ENCODE data around the gene SYNPO2.
"Not testable (repeated sequence)": the region's sequence is repeated elsewhere in the genome, so short reads cannot be mapped to it uniquely, and the experiment has no call there.

SYNPO2 gene

GRCh38 chr4:118976193-118976560, 87.5 kb downstream of the SYNPO2 start:
- DNase-seq = not testable (repeated sequence)

GRCh38 chr4:118977100-118977499, 88.4 kb downstream of the SYNPO2 start:
- not testable (repeated sequence) for DNase-seq

DNA sequence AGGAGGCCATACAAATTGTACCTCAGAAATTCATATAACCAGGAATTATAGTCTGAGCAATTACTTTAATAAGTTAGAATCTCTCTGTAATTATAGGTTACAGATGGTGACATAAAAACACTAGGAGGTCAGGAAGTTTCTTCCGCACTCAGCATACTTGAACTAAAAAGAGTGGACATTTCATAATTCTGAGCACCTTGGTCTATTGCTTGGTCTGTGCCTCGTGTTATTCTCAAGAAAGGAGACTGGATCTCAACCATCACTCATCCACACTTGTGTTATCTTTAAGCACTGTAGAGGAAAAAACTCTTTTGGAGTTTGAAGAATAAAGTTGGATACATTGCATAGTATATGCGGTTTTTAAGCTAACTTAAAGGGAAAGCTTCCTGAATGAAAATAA, 91.1 kb downstream of the SYNPO2 start:
- DNase-seq = no peak

- DNase-seq = no peak
These were observed 92.7 kb downstream of the SYNPO2 start for GRCh38 chr4:118981171-118981838.

DNA sequence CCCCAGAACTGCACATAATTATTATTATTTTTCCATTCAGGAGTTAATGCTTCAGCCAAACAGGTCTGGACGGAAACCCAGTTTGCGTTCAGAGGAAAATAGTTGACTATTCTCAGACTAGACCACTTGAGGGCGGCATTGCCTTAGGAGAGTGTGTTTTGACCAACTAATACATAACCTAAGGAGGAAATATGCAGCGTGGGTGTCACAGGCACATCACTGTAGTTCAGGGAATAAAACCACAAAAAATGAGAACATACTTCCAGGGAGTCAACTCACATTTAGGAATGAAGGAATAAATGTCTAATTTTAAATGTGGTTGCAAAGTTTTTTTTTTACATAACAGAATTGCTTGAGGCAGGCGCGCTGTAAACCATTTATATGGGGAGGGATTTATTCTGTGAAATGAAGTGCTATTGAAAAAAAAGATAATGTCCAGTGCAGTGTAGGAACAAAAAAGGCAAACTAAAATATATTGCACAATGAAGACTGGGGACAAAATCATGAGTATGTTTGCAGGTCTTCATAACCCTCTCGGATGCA, 93.3 kb downstream of the SYNPO2 start:
- peak; percentile 23 for DNase-seq

DNA sequence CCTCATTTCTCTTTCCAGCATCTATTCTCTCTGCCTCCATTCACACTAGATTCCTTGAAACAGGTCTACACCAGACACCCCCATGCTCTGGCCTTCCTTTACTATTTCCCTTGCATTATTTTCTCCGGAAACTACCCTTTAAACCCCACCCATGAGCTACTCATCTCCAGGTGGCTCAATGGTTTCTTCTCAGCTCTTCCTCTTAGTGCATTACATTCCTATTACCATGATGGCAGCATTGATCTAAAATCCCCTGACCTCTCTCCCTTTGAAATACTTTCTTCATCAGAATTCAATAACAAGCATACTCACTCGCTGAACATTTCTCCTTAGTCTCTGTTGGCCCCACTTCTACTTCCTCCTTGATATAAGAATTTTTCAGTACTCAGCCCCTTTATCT, 94.6 kb downstream of the SYNPO2 start:
- no peak for DNase-seq

DNA sequence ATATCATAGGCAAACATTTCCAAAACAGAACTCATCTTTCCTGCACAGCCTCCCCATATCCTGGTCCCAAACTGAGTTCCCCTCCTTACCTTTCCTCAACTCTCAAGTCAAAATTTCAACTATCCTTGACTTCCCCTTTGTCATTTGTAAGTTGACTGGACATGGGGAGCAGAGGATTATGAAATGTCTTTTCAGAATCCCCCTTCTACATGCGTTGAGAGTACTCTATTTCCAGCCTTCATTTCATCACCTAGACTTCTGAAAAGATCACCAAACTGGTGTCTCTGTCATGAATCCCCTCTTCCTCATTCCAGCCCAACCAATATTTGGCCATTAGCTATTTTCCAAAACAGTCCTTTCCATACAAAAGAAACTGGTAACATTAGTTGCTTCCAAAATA, 95.2 kb downstream of the SYNPO2 start:
- no peak for DNase-seq

DNA sequence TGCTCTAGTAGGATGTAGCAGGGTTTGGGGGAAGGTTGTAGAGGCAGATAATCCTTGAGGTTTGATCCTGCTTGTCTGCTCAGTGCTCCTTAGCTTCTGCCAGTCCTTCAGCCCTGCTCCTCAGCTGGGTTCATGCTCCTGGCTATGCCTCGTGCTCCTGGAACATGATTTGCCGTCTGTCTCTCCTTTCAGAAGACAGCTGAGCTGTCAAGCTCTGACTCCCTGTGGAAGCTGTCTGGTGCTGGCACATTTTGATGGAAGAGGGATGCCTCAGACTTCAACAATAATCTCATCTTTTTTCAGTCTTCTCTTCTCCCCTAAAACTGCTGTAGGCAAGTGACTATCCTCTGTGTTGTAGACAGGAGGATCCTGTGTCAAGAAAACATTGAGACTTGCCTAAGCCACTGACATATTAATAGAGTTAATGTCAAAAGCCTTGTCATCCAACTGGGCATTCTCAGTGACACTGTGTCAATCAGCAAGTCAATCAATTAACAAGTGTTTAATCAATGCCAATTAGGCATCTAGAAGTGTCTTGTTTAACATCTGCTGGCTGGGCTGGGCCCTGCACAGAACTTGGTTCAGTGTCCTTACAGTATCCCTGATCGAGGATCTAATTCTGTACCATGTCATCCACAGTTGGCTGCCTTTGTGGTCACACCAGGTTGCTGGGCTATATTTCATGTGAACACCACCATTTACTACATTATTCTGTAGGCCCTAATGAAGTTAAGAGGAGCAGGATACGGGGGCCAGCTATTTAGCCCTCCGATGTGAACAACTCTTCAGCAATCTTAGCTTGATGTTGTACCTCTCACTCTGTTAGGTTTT, 96.7 kb downstream of the SYNPO2 start:
- DNase-seq = no peak

DNA sequence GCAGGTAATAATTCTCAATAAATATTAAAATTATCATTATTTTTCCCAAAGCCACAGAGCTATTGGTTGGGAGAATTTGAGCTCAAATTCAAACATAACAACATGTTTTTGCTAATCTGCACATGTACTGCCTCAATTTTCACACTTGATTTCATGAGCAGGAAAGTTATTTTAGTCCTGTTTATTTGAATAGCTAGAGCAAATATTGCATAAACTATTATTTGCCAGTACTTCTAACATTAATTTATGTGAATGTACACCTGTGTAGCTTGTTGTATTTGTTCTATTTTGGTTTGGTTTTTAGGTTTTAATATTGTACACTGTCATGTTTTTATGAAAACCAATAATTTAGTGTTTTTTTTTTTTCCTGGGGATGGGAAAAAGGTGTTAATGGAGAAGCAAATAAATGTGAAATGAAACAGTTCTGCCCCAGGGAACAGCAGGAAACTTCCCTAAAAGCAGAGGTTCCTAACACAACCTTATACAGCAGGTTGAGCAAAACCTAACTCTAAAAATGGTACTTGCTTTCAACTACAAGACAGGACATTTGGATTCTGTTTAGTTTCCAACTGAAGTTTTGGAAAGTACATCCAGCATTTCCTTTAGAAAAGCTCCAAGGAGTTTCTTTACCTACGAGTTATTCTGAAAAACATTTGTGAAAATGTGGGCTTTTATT, 99.4 kb downstream of the SYNPO2 start:
- no peak for DNase-seq

DNA sequence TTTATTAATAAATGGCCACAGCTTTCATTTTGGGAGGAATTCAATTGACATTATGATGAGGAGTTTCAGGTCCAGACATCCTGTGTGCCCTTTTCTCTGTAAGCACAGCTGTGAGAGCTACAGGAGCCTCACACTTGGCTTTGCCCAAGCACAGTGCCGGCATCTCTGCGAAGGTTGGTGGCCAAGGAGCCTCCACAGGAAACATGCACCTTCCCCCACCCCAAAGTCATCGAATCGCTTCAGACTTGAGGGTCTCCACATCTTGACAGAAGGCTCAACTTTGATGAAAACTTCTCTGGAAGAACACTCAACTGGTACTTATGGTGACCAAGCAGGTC, 100.0 kb downstream of the SYNPO2 start:
- no peak for DNase-seq

GRCh38 chr4:118989098-118990080, 100.7 kb downstream of the SYNPO2 start:
- no peak for DNase-seq

- no peak for DNase-seq
These were observed 103.0 kb downstream of the SYNPO2 start for GRCh38 chr4:118991686-118992085.

DNA sequence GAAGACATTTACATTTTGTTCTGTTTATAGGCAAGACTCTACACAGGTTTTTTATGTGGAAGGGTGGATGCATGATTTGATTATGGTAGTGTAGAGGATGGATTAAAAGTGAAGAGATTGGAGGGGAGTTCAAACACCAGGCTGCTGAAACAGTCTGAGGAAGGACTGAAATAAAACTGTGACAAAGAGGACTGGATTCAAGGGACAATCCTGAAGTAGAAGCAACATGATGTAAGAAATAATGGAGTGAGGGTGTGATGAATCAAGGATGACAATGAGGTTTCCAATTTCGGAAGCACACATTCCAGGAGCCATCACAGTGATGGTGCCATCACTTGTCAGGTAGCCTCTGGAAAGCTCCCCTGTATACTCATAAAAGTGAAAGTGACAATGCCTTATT, 103.5 kb downstream of the SYNPO2 start:
- DNase-seq = no peak

DNA sequence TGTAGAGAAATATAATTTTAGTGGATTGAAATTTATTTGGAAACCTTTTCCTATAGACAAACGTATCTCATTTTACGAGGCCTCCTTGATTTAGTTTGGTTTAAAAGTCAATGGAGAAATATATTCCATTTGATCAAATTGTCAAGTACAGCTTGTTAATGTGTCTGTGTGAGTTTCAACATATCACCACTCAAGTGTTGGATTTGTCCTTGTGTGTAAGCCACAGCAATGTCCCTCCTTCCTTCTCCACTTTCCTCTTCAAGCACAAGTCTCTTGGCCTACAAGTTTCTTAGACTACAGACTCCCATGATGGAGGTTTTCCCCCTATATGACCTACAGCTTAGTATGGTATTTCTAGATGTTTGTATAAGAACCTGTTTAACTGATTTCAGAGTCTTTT, 104.7 kb downstream of the SYNPO2 start:
- no peak for DNase-seq

DNA sequence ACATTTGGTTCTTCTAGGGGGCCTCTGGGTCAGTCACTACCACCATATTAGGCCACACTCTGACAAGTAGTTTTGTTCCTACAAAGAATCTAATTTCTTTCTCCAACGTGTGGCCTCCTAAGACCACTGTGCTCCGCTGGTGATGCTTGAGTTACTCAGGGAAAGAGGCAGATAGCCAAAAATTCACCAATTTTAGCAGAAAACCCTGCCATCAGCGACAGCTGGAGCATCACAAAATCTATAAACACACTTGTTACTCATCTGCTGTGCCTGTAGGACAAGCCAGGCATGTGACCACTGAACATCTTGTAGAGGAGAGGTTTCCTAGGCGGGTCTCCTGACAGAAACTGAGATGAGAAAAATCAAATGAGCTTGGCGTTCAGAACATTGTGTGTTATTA, 105.4 kb downstream of the SYNPO2 start:
- no peak for DNase-seq

- DNase-seq = no peak
These were observed 107.2 kb downstream of the SYNPO2 start for GRCh38 chr4:118995693-118996391.

- no peak for DNase-seq
These were observed 108.9 kb downstream of the SYNPO2 start for GRCh38 chr4:118997601-118998000.

GRCh38 chr4:118999919-119000318, 111.3 kb downstream of the SYNPO2 start:
- DNase-seq = no peak

GRCh38 chr4:119000400-119000799, 111.7 kb downstream of the SYNPO2 start:
- no peak for DNase-seq

DNA sequence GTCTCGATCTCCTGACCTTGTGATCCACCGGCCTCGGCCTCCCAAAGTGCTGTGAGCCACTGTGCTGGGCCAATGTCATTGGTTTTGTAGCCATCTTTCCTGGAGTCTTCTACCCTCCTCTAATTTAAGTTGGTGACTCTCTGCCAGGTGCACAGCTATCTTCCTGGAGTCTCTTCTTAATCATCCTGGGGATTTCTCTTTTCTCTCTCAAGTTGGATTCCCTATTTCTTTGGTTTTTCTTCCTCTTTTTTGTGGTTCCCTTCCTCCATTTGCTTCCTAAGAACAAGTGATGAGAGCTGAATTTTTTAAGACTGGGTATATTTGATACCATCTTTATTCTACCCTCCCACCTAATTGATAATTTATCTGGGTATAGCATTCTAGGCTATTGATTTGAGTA, 113.8 kb downstream of the SYNPO2 start:
- DNase-seq = no peak

DNA sequence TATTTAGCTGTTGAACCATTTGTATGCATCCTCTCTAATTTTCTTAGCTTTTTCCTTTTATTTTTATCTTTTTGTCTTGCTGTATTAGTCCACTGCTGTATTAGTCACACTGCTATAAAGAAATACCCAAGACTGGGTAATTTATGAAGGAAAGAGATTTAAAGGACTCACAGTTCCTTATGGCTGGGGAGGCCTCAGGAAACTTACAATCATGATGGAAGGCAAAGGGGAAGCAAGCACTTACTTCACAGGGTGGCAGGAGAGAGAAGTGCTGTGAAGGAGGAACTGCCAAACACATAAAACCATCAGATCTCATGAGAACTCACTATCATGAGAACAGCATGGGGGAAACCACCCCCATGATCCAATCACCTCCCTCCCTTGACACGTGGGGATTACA, 114.3 kb downstream of the SYNPO2 start:
- DNase-seq = not testable (repeated sequence)

DNA sequence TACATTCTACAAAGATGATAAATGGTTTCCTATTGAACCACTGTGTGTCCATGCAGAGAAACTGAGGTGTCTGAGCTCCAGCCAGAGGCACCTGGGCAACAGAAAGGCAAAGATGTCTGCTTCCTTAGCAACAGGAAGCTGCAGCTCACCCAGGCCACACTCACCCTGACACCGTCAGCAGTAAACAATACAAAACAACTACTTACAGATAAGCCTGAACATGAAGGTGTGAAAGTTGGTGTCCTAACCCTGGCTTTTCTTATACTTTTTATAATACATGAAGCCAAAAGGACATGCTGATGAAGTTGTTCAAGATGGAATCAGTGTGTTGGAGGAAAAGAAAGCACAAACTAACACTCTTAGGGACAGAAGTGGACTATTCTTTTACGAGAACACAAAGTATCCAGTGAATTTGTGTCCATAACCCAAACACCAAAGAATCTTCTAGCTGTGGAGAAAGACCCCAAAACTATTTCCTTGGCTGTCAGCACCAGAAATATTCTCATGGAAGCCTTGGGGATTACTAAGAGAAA, 117.3 kb downstream of the SYNPO2 start:
- no peak for DNase-seq
